Psoas muscle (tissue), 8 donors: Measurements from ENCODE around the gene AQP2. TPM values are rescaled to one million over a fixed set of nuclear protein-coding genes. Genes with fewer than 3 reads are reported as not detected.

Experiments
- ATAC-seq, 4 donors: fragments of 200-7000 bp; cut with Tn5 transposase; one replicate each; pipeline ENCODE4 v1.9.1; 2020; ENCODE audit warnings: moderate library complexity in 3 of 4, mild to moderate bottlenecking in 2 of 4
- DNase-seq, 2 donors: peaks; one replicate each; pipeline ENCODE4 v3.0.0-alpha.2; 2020
- H3K27ac ChIP-seq: fragments of 200-600 bp; one replicate; pipeline ENCODE4 v1.8.0; 2022
- H3K27me3 ChIP-seq, 3 donors: fragments of 200-600 bp in 1 of 3; one replicate each; pipeline versions ENCODE4 v1.6.1 to v1.8.0; 2013 to 2022; ENCODE audit warnings: low read length in 2 of 3, mild to moderate bottlenecking in 2 of 3, moderate library complexity in 1 of 3; ENCODE audit not compliant: insufficient read depth in 3 of 3
- H3K36me3 ChIP-seq, 2 donors: fragments of 200-600 bp in 1 of 2; one replicate each; pipeline versions ENCODE4 v1.6.1 to v1.8.0; 2013 to 2022; ENCODE audit warnings: low read depth in 1 of 2, mild to moderate bottlenecking in 1 of 2, moderate library complexity in 1 of 2; ENCODE audit not compliant: insufficient read depth in 1 of 2
- H3K4me1 ChIP-seq: fragments of 200-600 bp; one replicate; pipeline ENCODE4 v1.8.0; 2022
- H3K4me3 ChIP-seq: fragments of 200-600 bp; one replicate; pipeline ENCODE4 v1.8.0; 2022; ENCODE audit warnings: mild to moderate bottlenecking
- H3K9me3 ChIP-seq: fragments of 200-600 bp; one replicate; pipeline ENCODE4 v1.8.0; 2022
- WGBS, 3 donors: extraction: QIAGEN DNeasy Blood & Tissue Kit; methylation state at CpG; one replicate each; pipeline versions ENCODE4 v1.1.6 to v1.1.7; 2013; 5-methylcytosine and 5-hydroxymethylcytosine counted together
- intact Hi-C, 2 donors: fragments of 100-400 bp; cut with DNase I; formaldehyde crosslinking; loops; one replicate each; pipeline versions ENCODE4 v1.11.0 to v1.14.2; 2022
- polyA plus RNA-seq, 3 donors: library from polyadenylated mRNA; stranded (reverse); fragments of 200-250 nt; gene quantifications; one replicate each; pipeline ENCODE4 v1.2.3, GENCODE V29; 2013
- total RNA-seq, 4 donors: library from RNA; stranded (reverse); fragmentation: NEBNext Ultra II Directional in 2 of 4; extraction: Animal tissue kit (Norgen Biotek cat#: 25700) in 2 of 4; gene quantifications; one replicate each; pipeline versions ENCODE4 v1.2.1 to v1.2.4, GENCODE V29; 2021 to 2023
- TF ChIP-seq, protein P1 (sequence below): fragments of 200-600 bp; IDR thresholded peaks from one replicate; pipeline ENCODE4 v1.8.0; 2022; ENCODE audit warnings: antibody characterized with exemption
- donor health status: healthy with polysubstance abuse.
- donor health status: DM: no; HTN: no; CAD: no; lungs with moderate emphysema.
- donor health status: Bipolar disorder and iron deficiency.
- donor health status: healthy.
- donor health status: DM: yes; HTN: yes; CAD: no.
- donor health status: DM: no; HTN: no; CAD: no.
- donor health status: DM: no; HTN: no; CAD: no.
- donor health status: DM: yes; HTN: yes; CAD: no.

AQP2 gene
- total and polyA plus RNA-seq, 7 donors: not detected

DNA sequence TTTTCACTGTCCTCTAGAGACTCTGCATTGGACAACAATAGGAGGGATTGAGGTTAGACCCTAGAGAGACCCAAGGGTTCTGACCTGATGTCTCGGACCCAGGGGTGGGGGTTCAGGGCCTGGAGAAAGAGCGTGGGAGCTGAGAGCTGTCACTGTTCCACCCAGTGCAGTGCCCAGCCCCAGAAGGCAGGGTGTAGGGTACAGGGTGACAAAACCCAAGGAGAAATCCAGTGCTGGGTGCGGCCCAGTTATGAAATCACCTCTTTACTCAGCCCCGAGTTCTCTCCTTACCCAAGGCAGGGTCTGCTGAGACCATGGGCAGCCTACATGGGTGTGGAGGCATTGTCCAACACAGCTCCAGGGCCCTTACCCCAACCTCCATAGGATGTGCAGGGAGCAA lies 2.6 kb downstream of the AQP2 start:
- H3K36me3 ChIP-seq: no peaks in the 10 kb centered on the region
- H3K9me3 ChIP-seq: no peaks in the 10 kb centered on the region
- no peak overlapping the region for H3K4me3 ChIP-seq
- no peaks in the 10 kb centered on the region for H3K4me1 ChIP-seq
- DNase-seq (no peak), ATAC-seq (no peak)
- WGBS, 3 donors: 91 to 98% (median 93%) methylated on average over 4 of the region's 4 CpGs
- intact Hi-C loops: no loop called here
- peaks cover 0 to 30% (median 13%) of the 10 kb centered on the region in 3 donors for H3K27me3 ChIP-seq
- TF ChIP-seq, protein P1, sequence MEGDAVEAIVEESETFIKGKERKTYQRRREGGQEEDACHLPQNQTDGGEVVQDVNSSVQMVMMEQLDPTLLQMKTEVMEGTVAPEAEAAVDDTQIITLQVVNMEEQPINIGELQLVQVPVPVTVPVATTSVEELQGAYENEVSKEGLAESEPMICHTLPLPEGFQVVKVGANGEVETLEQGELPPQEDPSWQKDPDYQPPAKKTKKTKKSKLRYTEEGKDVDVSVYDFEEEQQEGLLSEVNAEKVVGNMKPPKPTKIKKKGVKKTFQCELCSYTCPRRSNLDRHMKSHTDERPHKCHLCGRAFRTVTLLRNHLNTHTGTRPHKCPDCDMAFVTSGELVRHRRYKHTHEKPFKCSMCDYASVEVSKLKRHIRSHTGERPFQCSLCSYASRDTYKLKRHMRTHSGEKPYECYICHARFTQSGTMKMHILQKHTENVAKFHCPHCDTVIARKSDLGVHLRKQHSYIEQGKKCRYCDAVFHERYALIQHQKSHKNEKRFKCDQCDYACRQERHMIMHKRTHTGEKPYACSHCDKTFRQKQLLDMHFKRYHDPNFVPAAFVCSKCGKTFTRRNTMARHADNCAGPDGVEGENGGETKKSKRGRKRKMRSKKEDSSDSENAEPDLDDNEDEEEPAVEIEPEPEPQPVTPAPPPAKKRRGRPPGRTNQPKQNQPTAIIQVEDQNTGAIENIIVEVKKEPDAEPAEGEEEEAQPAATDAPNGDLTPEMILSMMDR: no peak
- H3K27ac ChIP-seq: no peak overlapping the region

DNA sequence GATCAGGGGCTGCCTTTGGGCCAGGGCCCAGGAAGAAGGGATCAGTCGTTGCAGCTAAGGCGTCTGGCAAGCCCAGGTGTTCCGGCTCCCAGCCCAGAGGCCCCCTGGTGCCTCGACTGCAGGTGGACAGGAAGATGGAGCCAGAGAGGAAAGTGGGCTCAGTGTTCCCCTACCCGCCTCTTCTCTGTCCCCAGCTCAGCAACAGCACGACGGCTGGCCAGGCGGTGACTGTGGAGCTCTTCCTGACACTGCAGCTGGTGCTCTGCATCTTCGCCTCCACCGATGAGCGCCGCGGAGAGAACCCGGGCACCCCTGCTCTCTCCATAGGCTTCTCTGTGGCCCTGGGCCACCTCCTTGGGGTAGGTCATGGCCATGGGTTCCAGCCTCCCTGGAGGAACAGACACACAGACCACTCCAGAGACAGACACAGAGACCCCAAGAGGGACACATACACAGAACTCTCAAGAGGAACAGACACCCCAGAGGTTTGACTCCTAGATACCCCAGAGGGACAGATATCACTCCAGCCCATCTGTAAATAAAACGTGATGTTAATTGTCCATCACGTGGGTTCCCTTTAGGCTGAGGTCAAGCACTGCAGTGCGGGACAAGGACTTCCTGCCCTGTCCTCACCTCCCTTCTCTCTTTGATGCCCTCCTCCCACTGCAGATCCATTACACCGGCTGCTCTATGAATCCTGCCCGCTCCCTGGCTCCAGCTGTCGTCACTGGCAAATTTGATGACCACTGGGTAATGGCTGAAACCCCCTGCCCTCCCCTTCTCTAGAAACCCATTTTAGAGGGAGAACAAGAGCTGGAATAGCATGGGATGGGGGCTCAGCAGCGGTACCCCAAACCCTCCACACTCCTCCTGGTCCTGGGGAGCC lies 3.7 kb downstream of the AQP2 start:
- intact Hi-C loops: no loop called here
- peaks cover 0 to 40% (median 13%) of the 10 kb centered on the region in 3 donors for H3K27me3 ChIP-seq
- no peak overlapping the region for H3K27ac ChIP-seq
- no peaks in the 10 kb centered on the region for H3K9me3 ChIP-seq
- no peaks in the 10 kb centered on the region for H3K4me1 ChIP-seq
- 56 to 68% (median 66%) methylated on average over 21 of the region's 21 CpGs for WGBS, 3 donors
- no peaks in the 10 kb centered on the region for H3K36me3 ChIP-seq
- peak in 1 of 2 donors; percentile 41 for DNase-seq
- no peak for ATAC-seq
- H3K4me3 ChIP-seq: no peak overlapping the region
- TF ChIP-seq, protein P1: no peak

DNA sequence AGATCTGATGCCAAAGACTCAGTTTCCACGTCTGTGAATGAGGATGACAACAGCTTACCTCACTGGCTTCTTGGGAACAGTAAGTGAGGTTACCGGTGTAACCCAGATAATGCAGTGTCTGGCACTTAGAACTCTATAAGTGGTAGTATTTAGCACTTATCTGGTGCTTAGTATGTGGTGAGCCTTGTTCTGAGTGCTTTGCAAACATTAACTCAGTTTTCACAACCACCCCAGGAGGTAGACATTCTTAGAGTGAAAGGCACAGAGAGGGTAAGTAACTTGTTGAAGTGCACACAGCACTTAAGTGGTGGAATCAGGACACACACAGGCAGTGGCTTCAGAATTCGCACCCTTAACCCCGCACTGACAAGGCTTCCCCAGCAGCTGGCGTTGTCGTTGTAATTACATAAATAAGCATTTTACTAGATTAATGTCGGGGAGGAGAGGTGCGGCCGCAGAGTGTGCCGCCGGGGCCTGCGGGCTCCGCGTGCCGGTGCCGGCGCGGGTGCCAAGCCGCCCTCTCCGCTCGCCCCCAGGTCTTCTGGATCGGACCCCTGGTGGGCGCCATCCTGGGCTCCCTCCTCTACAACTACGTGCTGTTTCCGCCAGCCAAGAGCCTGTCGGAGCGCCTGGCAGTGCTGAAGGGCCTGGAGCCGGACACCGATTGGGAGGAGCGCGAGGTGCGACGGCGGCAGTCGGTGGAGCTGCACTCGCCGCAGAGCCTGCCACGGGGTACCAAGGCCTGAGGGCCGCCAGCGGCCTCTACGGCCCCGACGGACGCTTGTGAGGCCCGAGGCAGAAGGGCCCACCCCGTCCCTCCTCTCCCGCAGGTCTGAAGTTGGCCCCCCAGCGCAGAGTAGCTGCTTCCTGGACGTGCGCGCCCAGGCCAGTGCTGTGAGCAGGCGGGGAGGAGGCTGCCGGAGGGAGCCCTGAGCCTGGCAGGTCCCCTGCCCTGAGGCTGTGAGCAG lies 4.6 kb downstream of the AQP2 start:
- WGBS, 3 donors: 42 to 51% (median 51%) methylated on average over 50 to 53 of the region's 53 CpGs
- no peak for DNase-seq
- Histone ChIP-seq H3K27me3 (peaks cover 0 to 49% (median 20%) of the 10 kb centered on the region in 3 donors), H3K4me3 (no peak overlapping the region), H3K36me3 (no peaks in the 10 kb centered on the region), H3K4me1 (no peaks in the 10 kb centered on the region), H3K9me3 (no peaks in the 10 kb centered on the region), H3K27ac (no peak overlapping the region)
- no peak for ATAC-seq
- intact Hi-C loops: no loop called here
- TF ChIP-seq, protein P1: no peak

DNA sequence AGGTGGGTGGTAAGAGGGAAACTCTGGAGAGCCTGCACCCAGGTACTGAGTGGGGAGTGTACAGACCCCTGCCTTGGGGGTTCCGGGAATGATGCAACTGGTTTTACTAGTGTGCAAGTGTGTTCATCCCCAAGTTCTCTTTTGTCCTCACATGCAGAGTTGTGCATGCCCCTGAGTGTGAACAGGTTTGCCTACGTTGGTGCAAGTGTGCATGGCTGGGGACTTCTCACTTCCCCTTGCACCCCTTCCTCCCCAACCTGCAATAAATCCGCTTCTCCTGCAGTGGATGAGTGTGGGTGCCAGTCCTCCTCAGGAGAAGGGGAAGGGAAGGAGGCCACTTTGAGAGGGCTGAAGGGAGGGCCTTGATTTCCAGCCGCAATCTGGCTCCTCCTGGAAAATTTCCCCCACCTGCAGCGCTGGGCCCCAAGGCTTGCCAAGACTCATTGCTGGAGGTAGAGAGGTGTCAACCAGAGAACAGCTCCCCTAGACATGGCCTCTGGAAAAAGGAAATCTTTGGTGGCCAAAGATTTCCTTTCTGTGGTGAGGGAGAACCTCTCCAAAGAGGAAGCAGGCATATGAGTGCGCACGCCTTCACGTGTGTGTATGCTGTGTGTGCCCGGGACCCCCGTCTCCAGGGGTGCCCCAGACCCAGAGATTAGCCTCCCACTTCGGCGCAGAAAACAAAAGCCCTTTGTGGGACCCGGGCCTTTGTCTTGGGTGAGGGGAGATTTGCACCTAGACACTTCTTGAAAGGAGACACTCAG lies 5.5 kb downstream of the AQP2 start:
- no peak for ATAC-seq
- intact Hi-C loops: no loop called here
- Histone ChIP-seq H3K4me1 (no peaks in the 10 kb centered on the region), H3K9me3 (no peaks in the 10 kb centered on the region), H3K4me3 (no peak overlapping the region), H3K27me3 (peaks cover 0 to 58% (median 25%) of the 10 kb centered on the region in 3 donors), H3K27ac (no peak overlapping the region), H3K36me3 (no peaks in the 10 kb centered on the region)
- 71 to 80% (median 75%) methylated on average over 13 of the region's 13 CpGs for WGBS, 3 donors
- TF ChIP-seq, protein P1: no peak
- no peak for DNase-seq
